PC-9 (cell line): ENCODE measurements around the gene ADARB2. TPM values are rescaled to one million over a fixed set of nuclear protein-coding genes. Genes with fewer than 3 reads are reported as not detected.

Experiments
- BruUV-seq: library from RNA; stranded (reverse); fragments of 400-500 nt; replicated peaks from 2 replicates; lab custom pipeline; 2021; lab: Mats Ljungman, UMichigan
- CTCF ChIA-PET: fragments of 300-600 bp; sonication (Branson Sonifier 250); formaldehyde crosslinking; loops from one replicate; lab custom pipeline; 2022; ENCODE audit warnings: antibody characterized with exemption; lab: Charles Lee
- POLR2A ChIA-PET: fragments of 300-600 bp; sonication (Branson Sonifier 250); formaldehyde crosslinking; loops from one replicate; lab custom pipeline; 2022; ENCODE audit warnings: antibody characterized with exemption; ENCODE audit not compliant: unreplicated experiment; lab: Charles Lee
- DNase-seq, 2 experiments: peaks; one replicate each; pipeline versions ENCODE4 v3.0.0 to v3.0.0-alpha.2; 2015 to 2022; ENCODE audit warnings: mixed read lengths in 1 of 2
- H2AFZ ChIP-seq: fragments of 200-600 bp; sonication (generic); 2 replicates; pipeline ENCODE4 v1.8.1; 2017; ENCODE audit warnings: antibody characterized with exemption
- H3F3A ChIP-seq: fragments of 200-600 bp; sonication (generic); 2 replicates; pipeline ENCODE4 v1.8.1; 2017; ENCODE audit warnings: antibody characterized with exemption, mild to moderate bottlenecking, low read depth; ENCODE audit not compliant: insufficient read depth
- H3K27ac ChIP-seq: fragments of 200-600 bp; sonication (generic); 2 replicates; pipeline ENCODE4 v1.6.1; 2016; ENCODE audit warnings: mixed run types
- H3K27me3 ChIP-seq: fragments of 200-600 bp; sonication (generic); 2 replicates; pipeline ENCODE4 v1.6.1; 2016; ENCODE audit warnings: low read depth, mixed run types; ENCODE audit not compliant: insufficient read depth
- H3K36me3 ChIP-seq: fragments of 200-600 bp; sonication (generic); 2 replicates; pipeline ENCODE4 v1.6.1; 2016; ENCODE audit warnings: low read depth, mixed run types
- H3K4me1 ChIP-seq: fragments of 200-600 bp; sonication (generic); replicated peaks from 2 replicates; pipeline ENCODE4 v1.6.1; 2016; ENCODE audit warnings: mixed run types; ENCODE audit not compliant: insufficient read depth
- H3K4me2 ChIP-seq: fragments of 200-600 bp; sonication (generic); 2 replicates; pipeline ENCODE4 v1.6.1; 2017; ENCODE audit warnings: mixed run types
- H3K4me3 ChIP-seq: fragments of 200-600 bp; sonication (generic); 2 replicates; pipeline ENCODE4 v1.6.1; 2016; ENCODE audit warnings: mixed run types
- H3K79me2 ChIP-seq: fragments of 200-600 bp; sonication (generic); 2 replicates; pipeline ENCODE4 v1.6.1; 2017; ENCODE audit warnings: low read depth, mixed run types
- H3K9me2 ChIP-seq: fragments of 200-600 bp; sonication (generic); 2 replicates; pipeline ENCODE4 v1.8.1; 2017; ENCODE audit warnings: mild to moderate bottlenecking; ENCODE audit not compliant: insufficient read depth
- H3K9me3 ChIP-seq: fragments of 200-600 bp; sonication (generic); 2 replicates; pipeline ENCODE4 v1.8.1; 2016; ENCODE audit warnings: low read depth; ENCODE audit not compliant: insufficient read depth
- H4K20me1 ChIP-seq: fragments of 200-600 bp; sonication (generic); 2 replicates; pipeline ENCODE4 v1.8.1; 2017; ENCODE audit not compliant: insufficient read depth
- EZH2 ChIP-seq: fragments of 200-600 bp; sonication (generic); IDR thresholded peaks from 2 replicates; pipeline ENCODE4 v1.8.0; 2017; ENCODE audit warnings: antibody characterized with exemption, low read depth
- intact Hi-C: fragments of 100-400 bp; cut with micrococcal nuclease; formaldehyde crosslinking; loops from one replicate; pipeline ENCODE4 v1.10.0; 2022; ENCODE audit not compliant: unreplicated experiment
- total RNA-seq: library from RNA; stranded (reverse); gene quantifications from 2 replicates; pipeline ENCODE4 v1.2.3, GENCODE V29; 2021
- TF ChIP-seq, protein P1 (sequence below): fragments of 200-600 bp; sonication (generic); conservative IDR thresholded peaks from 2 replicates; pipeline ENCODE4 v1.6.1; 2017; ENCODE audit warnings: mixed run types, antibody characterized with exemption, mild to moderate bottlenecking, moderate library complexity

Gene ADARB2
- total RNA-seq, 1 experiment from 2014 or later = not detected

DNA sequence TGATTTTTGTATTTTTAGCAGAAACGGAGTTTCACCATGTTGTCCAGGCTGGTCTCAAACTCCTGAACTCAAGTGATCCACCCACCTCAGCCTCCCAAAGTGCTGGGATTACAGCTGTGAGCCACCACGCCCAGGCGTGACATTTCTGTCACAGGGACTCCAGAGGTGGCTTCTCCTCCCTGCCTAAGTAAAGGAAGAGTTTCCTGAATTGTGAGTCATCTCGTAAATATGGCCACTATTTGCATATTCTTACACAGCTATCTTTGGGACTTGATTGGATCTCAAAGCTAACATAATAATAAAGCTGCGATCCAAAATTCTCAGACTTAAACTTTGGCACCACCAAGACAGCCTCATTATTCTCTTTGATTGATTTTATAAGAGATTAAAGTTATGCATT, 50.1 kb downstream of the ADARB2 start:
- H3K27me3 ChIP-seq = peaks cover 52% of the 10 kb centered on the region
- H3K4me3 ChIP-seq = no peak overlapping the region
- H4K20me1 ChIP-seq = no peaks in the 10 kb centered on the region
- no peaks in the 10 kb centered on the region for H3F3A ChIP-seq
- no peak overlapping the region for H2AFZ ChIP-seq
- no peaks in the 10 kb centered on the region for H3K9me2 ChIP-seq
- no peak overlapping the region for H3K4me2 ChIP-seq
- CTCF ChIA-PET = no interaction called here
- TF ChIP-seq, protein P1, sequence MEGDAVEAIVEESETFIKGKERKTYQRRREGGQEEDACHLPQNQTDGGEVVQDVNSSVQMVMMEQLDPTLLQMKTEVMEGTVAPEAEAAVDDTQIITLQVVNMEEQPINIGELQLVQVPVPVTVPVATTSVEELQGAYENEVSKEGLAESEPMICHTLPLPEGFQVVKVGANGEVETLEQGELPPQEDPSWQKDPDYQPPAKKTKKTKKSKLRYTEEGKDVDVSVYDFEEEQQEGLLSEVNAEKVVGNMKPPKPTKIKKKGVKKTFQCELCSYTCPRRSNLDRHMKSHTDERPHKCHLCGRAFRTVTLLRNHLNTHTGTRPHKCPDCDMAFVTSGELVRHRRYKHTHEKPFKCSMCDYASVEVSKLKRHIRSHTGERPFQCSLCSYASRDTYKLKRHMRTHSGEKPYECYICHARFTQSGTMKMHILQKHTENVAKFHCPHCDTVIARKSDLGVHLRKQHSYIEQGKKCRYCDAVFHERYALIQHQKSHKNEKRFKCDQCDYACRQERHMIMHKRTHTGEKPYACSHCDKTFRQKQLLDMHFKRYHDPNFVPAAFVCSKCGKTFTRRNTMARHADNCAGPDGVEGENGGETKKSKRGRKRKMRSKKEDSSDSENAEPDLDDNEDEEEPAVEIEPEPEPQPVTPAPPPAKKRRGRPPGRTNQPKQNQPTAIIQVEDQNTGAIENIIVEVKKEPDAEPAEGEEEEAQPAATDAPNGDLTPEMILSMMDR = no peak
- H3K9me3 ChIP-seq = no peaks in the 10 kb centered on the region
- H3K36me3 ChIP-seq = no peaks in the 10 kb centered on the region
- BruUV-seq = no TSS peak
- intact Hi-C loops = no loop called here
- POLR2A ChIA-PET = no interaction called here
- no peaks in the 10 kb centered on the region for H3K79me2 ChIP-seq
- DNase-seq = no peak
- H3K27ac ChIP-seq = no peak overlapping the region
- no peaks in the 10 kb centered on the region for H3K4me1 ChIP-seq

DNA sequence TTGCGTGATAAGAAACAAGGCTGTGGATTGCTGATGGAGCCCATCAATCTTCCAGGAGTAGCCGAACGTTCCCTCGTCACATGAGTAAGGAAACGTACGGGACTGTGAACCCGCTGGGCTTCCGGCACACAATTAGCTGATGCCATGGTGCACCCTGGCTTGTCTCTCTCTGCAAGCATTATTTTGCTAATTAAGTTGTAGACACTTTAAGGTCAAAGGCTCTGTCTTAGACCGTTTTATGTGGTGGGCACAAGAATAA, 50.9 kb downstream of the ADARB2 start:
- BruUV-seq = no TSS peak
- Histone ChIP-seq H2AFZ (no peak overlapping the region), H4K20me1 (no peaks in the 10 kb centered on the region), H3F3A (no peaks in the 10 kb centered on the region), H3K79me2 (no peaks in the 10 kb centered on the region), H3K4me3 (no peak overlapping the region), H3K4me2 (no peak overlapping the region), H3K27me3 (peaks cover 59% of the 10 kb centered on the region), H3K36me3 (no peaks in the 10 kb centered on the region), H3K27ac (no peak overlapping the region), H3K9me2 (no peaks in the 10 kb centered on the region), H3K9me3 (no peaks in the 10 kb centered on the region), H3K4me1 (no peaks in the 10 kb centered on the region)
- ChIA-PET POLR2A (no interaction called here), CTCF (no interaction called here)
- intact Hi-C loops = no loop called here
- DNase-seq = no peak
- no peak for TF ChIP-seq EZH2
- TF ChIP-seq, protein P1 = no peak

DNA sequence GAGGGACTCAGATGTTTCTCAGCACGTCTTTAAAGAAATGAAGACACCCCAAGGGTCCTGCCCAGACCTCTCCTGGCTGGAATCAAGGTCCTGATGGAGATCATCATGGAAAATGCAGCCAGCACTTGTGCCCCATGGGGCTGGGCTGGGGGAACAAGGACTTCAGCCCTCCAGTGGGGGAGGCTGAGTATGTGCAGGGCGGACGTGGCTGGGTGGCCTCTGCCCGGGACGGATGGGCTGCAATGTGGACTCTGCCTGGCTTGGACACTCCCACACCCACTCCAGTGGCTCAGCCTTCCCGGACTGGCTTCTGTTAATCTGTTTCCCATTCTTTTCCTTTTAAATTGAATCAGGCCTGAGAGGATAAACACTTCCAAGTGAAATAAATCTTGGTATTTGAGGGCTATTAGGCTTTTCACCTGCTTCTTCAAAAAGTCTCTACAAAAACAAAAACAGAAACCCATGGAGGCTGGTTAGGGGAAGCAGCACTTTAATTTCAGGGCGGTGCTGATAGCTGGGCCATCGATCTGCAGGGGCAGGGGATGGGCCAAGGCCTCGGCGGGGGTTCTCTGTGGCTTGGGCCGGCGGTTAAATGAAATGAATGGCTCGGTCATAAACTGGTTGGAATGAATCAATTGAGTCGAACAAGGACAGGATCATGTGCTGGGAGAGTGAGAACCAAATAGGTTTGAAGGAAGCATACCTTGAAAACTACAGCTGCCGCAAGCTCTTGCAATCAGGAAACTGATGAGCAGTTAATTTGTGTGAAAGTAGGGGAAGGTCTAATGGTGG, 51.4 kb downstream of the ADARB2 start:
- Histone ChIP-seq H4K20me1 (no peaks in the 10 kb centered on the region), H3K9me3 (no peaks in the 10 kb centered on the region), H2AFZ (no peak overlapping the region), H3K36me3 (no peaks in the 10 kb centered on the region), H3K79me2 (no peaks in the 10 kb centered on the region), H3K27me3 (peaks cover 61% of the 10 kb centered on the region), H3K4me2 (no peak overlapping the region), H3K4me1 (no peaks in the 10 kb centered on the region), H3K27ac (no peak overlapping the region), H3K9me2 (no peaks in the 10 kb centered on the region), H3F3A (no peaks in the 10 kb centered on the region), H3K4me3 (no peak overlapping the region)
- intact Hi-C loops = no loop called here
- ChIA-PET POLR2A (no interaction called here), CTCF (no interaction called here)
- TF ChIP-seq EZH2 = no peak
- TF ChIP-seq, protein P1 = no peak
- no peak for DNase-seq
- BruUV-seq = no TSS peak
